PC-3 (cell line): ENCODE results near the gene HHAT.

Experiments used
- EZH2 ChIP-seq: fragments of 300-600 bp; sonication (generic); IDR thresholded peaks from one replicate; pipeline ENCODE4 v1.6.1; 2017; ENCODE audit warnings: antibody characterized with exemption, mild to moderate bottlenecking, low read length; ENCODE audit not compliant: unreplicated experiment
- EZH2phosphoT487 ChIP-seq: fragments of 300-600 bp; sonication (generic); IDR thresholded peaks from 2 replicates; pipeline ENCODE4 v1.6.1; 2018; ENCODE audit warnings: mild to moderate bottlenecking, antibody characterized with exemption, low read length, borderline replicate concordance
- TF ChIP-seq, protein P1 (sequence below): fragments of 300-600 bp; sonication (generic); conservative IDR thresholded peaks from 2 replicates; pipeline ENCODE4 v1.5.1; 2017; ENCODE audit warnings: antibody characterized with exemption, low read depth, mild to moderate bottlenecking, low read length

DNA sequence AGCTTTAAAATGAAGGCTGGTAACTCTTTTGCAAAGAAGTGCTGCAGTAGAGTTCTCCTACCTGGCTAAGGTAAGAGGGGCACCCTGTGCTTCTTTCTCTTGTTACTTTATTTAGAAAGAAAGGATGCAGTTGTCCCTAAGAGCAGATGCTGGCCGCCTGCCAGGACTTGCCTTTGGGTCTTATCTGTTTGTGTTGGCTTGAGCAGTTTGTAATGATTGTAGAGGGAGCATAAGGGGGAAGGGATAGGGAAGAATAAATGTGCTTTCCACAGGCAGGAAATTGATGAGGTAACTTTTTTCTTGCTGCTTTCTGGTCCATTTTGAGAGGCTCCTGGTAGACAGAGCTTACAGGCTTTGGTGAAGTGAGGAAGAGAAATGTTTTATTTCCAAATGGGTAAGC is 229.6 kb downstream of the HHAT start:
- TF ChIP-seq, protein P1, sequence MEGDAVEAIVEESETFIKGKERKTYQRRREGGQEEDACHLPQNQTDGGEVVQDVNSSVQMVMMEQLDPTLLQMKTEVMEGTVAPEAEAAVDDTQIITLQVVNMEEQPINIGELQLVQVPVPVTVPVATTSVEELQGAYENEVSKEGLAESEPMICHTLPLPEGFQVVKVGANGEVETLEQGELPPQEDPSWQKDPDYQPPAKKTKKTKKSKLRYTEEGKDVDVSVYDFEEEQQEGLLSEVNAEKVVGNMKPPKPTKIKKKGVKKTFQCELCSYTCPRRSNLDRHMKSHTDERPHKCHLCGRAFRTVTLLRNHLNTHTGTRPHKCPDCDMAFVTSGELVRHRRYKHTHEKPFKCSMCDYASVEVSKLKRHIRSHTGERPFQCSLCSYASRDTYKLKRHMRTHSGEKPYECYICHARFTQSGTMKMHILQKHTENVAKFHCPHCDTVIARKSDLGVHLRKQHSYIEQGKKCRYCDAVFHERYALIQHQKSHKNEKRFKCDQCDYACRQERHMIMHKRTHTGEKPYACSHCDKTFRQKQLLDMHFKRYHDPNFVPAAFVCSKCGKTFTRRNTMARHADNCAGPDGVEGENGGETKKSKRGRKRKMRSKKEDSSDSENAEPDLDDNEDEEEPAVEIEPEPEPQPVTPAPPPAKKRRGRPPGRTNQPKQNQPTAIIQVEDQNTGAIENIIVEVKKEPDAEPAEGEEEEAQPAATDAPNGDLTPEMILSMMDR: no peak
- TF ChIP-seq EZH2 (no peak), EZH2phosphoT487 (no peak)
